ENCODE data around the gene EIF5A.

The EIF5A gene

DNA sequence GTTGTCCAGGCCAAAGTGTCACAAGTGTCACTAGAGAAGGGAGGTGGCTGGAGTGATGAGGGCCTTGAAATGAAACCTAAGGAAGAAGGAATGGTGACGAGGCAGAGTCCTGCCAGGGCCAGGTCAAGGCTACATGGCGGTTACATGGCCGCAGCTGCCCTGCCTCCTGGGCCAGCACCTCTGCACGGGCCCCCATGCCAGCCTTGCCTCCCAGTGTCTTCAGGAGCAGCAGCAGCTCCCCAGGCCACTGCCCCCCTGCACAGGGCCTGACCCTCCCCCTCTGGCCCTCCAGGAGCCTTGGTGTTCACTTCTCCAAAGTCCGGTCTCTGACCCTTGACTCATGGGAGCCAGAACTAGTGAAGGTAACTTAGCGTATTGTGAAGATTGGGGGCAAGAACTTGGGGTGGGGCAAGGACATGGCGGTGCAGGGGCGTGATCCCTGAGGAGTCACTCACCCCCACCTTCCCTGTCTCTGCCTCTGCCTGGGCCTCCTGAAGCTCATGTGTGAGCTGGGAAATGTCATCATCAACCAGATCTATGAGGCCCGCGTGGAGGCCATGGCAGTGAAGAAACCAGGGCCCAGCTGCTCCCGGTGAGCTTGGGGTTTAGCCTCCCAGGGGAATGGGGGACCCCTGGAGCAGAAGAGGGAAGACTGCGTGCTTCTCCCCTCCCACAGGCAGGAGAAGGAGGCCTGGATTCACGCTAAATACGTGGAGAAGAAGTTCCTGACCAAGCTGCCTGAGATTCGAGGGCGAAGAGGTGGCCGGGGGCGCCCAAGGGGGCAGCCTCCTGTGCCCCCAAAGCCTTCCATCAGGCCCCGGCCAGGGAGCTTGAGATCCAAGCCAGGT is 40.4 kb downstream of the EIF5A start:
- no peak overlapping the region for H2AFZ ChIP-seq (ENCODE audit: low read length)
- H3K27ac ChIP-seq (ENCODE audit: low read length): no peak overlapping the region
- DNase-seq: no peak
- no peak overlapping the region for H3K9ac ChIP-seq (ENCODE audit: low read length)
- H3K9me2 ChIP-seq (replicated peaks; ENCODE audit: insufficient read depth, low read length): no peaks in the 10 kb centered on the region
- no peaks in the 10 kb centered on the region for H4K20me1 ChIP-seq (ENCODE audit: insufficient read depth, low read length)
- no peaks in the 10 kb centered on the region for H3K27me3 ChIP-seq (replicated peaks; ENCODE audit: insufficient read depth, low read length)
- H3K79me2 ChIP-seq (ENCODE audit: low read length): no peaks in the 10 kb centered on the region
- TF ChIP-seq EZH2phosphoT487 (IDR thresholded peaks at IDR 0.05; ENCODE audit: low read length) (no peak), EZH2 (optimal IDR thresholded peaks at IDR 0.05; ENCODE audit: low read depth, low read length) (no peak)
- TF ChIP-seq, protein P1, sequence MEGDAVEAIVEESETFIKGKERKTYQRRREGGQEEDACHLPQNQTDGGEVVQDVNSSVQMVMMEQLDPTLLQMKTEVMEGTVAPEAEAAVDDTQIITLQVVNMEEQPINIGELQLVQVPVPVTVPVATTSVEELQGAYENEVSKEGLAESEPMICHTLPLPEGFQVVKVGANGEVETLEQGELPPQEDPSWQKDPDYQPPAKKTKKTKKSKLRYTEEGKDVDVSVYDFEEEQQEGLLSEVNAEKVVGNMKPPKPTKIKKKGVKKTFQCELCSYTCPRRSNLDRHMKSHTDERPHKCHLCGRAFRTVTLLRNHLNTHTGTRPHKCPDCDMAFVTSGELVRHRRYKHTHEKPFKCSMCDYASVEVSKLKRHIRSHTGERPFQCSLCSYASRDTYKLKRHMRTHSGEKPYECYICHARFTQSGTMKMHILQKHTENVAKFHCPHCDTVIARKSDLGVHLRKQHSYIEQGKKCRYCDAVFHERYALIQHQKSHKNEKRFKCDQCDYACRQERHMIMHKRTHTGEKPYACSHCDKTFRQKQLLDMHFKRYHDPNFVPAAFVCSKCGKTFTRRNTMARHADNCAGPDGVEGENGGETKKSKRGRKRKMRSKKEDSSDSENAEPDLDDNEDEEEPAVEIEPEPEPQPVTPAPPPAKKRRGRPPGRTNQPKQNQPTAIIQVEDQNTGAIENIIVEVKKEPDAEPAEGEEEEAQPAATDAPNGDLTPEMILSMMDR (IDR thresholded peaks at IDR 0.05; ENCODE audit: low read length): no peak
- H3K4me3 ChIP-seq (ENCODE audit: low read length): no peak overlapping the region
- peaks cover 5% of the 10 kb centered on the region; the same call in 1 of the 2 replicates for H3K4me1 ChIP-seq (ENCODE audit: low read length)
- H3K4me2 ChIP-seq (ENCODE audit: low read depth, low read length): no peak overlapping the region
- H3K36me3 ChIP-seq (replicated peaks; ENCODE audit: insufficient read depth, low read length): no peaks in the 10 kb centered on the region
- H3F3A ChIP-seq (ENCODE audit: insufficient read depth, low read length): 0 out of 2 replicates have a peak, but pooled peaks cover 6% of the 10 kb centered on the region
- H3K9me3 ChIP-seq (replicated peaks; ENCODE audit: insufficient read depth, low read length): no peaks in the 10 kb centered on the region

DNA sequence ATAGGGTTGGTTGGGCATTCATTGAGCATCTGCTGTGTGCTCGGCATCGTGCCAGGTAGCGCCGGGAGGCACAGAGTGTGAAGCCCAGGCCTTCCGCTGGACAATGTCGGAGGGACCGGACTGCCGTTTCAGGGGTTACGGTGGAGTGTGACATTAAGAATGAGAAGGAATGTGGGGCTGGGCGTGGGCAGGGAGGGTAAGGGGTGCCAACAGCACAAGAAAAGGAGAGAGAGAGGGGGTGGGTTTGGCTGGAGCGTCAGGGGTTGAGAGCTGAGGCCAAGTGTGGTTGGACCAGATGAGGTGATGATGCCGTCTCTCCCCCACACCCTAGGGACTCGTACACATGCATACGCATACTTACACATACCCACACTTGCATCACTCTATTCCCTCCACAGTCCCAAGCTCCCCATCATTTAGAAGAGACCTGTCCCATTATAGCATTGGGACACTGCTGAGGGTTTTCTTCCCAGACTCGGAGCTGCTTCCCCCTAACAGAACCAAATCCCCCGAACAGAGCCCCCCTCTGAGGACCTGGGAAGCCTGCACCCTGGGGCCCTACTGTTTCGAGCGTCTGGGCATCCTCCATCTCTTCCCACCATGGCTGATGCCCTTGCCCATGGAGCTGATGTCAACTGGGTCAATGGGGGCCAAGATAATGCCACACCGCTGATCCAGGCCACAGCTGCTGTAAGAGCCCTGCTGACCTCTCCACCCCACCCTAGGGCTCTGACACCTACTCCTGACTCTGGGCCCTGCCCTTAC is 41.2 kb downstream of the EIF5A start:
- Histone ChIP-seq H3K4me3 (ENCODE audit: low read length) (no peak overlapping the region), H3F3A (ENCODE audit: insufficient read depth, low read length) (0 out of 2 replicates have a peak, but pooled peaks cover 6% of the 10 kb centered on the region), H3K9me3 (replicated peaks; ENCODE audit: insufficient read depth, low read length) (no peaks in the 10 kb centered on the region), H3K9ac (ENCODE audit: low read length) (no peak overlapping the region), H3K4me2 (ENCODE audit: low read depth, low read length) (no peak overlapping the region), H3K79me2 (ENCODE audit: low read length) (no peaks in the 10 kb centered on the region), H3K36me3 (replicated peaks; ENCODE audit: insufficient read depth, low read length) (no peaks in the 10 kb centered on the region), H3K27me3 (replicated peaks; ENCODE audit: insufficient read depth, low read length) (no peaks in the 10 kb centered on the region), H3K27ac (ENCODE audit: low read length) (no peak overlapping the region), H3K4me1 (ENCODE audit: low read length) (peaks cover 5% of the 10 kb centered on the region; the same call in 1 of the 2 replicates), H3K9me2 (replicated peaks; ENCODE audit: insufficient read depth, low read length) (no peaks in the 10 kb centered on the region), H2AFZ (ENCODE audit: low read length) (no peak overlapping the region), H4K20me1 (ENCODE audit: insufficient read depth, low read length) (no peaks in the 10 kb centered on the region)
- TF ChIP-seq EZH2phosphoT487 (IDR thresholded peaks at IDR 0.05; ENCODE audit: low read length): no peak
- TF ChIP-seq, protein P1 (IDR thresholded peaks at IDR 0.05; ENCODE audit: low read length): no peak
- no peak for DNase-seq

DNA sequence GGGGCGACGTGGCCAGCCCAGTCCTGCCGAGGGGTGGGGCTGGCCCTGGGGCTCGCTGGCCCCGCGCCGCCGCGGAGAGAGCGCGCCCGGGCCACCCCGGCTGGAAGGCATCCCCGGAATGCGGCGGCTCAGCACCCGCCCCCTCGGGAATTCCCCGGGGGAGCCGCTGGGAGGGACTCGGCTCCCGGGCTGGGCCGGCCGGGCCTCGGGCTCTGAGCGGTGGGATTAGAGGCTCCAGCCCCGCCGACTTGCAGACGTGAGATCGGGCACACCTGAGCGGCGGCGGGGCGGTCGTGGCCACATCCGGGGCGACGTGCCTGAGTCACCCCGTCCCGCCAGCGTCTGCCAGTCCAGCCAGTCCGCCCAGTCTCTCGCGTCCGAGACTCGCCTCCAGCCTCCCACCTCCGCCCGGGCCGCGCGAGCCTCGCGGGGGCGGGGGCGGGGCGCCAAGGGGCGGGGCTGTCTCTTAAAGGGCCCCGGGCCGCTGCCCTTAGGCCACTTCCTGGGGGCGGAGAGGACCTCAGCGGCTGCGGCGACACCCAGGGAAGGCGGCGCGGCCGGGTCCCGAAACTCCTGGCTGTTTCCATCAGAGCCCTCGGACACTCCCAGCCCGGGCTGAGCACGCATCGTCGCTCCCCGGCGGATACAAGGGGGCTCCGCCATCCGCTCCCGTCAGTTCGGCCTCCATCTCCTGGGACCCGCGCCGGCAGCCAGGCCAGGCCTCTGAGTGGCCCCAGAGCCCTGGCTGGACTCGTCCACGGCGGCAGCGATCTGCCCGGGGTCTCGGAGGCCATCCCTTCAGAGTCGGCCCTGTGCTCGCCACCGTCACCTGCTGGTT is 44.5 kb downstream of the EIF5A start, which contains the start of gene KCTD11:
KCTD11 (plus strand) TSS at position 498 of the 838 bp plus-strand sequence.
- Histone ChIP-seq H3K27me3 (replicated peaks; ENCODE audit: insufficient read depth, low read length) (0 out of 2 replicates have a peak, but pooled peaks cover 3% of the 10 kb centered on the region), H3K9me2 (replicated peaks; ENCODE audit: insufficient read depth, low read length) (no peaks in the 10 kb centered on the region), H3F3A (ENCODE audit: insufficient read depth, low read length) (0 out of 2 replicates have a peak, but pooled peaks cover 6% of the 10 kb centered on the region), H3K36me3 (replicated peaks; ENCODE audit: insufficient read depth, low read length) (no peaks in the 10 kb centered on the region), H3K27ac (ENCODE audit: low read length) (peak within 1 kb of the TSS; percentile 50; the same call in 1 of the 2 replicates), H3K4me2 (ENCODE audit: low read depth, low read length) (peak within 1 kb of the TSS; percentile 98), H3K9me3 (replicated peaks; ENCODE audit: insufficient read depth, low read length) (no peaks in the 10 kb centered on the region), H3K79me2 (ENCODE audit: low read length) (no peaks in the 10 kb centered on the region), H3K4me3 (ENCODE audit: low read length) (peak within 1 kb of the TSS; percentile 82), H3K9ac (ENCODE audit: low read length) (peak within 1 kb of the TSS; percentile 67), H4K20me1 (ENCODE audit: insufficient read depth, low read length) (no peaks in the 10 kb centered on the region), H3K4me1 (ENCODE audit: low read length) (peaks cover 5% of the 10 kb centered on the region; the same call in 1 of the 2 replicates), H2AFZ (ENCODE audit: low read length) (peak within 1 kb of the TSS; percentile 98)
- TF ChIP-seq, protein P1 (IDR thresholded peaks at IDR 0.05; ENCODE audit: low read length): peak; percentile 72
- TF ChIP-seq EZH2phosphoT487 (IDR thresholded peaks at IDR 0.05; ENCODE audit: low read length): no peak
- peak; percentile 74 for DNase-seq
